GM19328 (cell line): ENCODE results near the gene MATCAP1.
A peak's percentile ranks its signal among the peaks of the same experiment; 100 is the strongest.

Source experiments
- ATAC-seq: cut with Tn5 transposase; IDR thresholded peaks from one replicate; pipeline ENCODE4 v1.9.1; 2021; ENCODE audit warnings: mild to moderate bottlenecking, moderate library complexity; ENCODE audit not compliant: unreplicated experiment

Gene MATCAP1

GRCh38 chr16:67191995-67192681 is 8.4 kb upstream of the MATCAP1 start, which contains the start of gene E2F4:
Gene E2F4 (plus strand): TSS chr16:67192155. CDS start chr16:67192228, 73 bp downstream.
- ATAC-seq, result peak; percentile 88

GRCh38 chr16:67191411-67191994 is 7.7 kb upstream of the MATCAP1 start:
- no peak for ATAC-seq

DNA sequence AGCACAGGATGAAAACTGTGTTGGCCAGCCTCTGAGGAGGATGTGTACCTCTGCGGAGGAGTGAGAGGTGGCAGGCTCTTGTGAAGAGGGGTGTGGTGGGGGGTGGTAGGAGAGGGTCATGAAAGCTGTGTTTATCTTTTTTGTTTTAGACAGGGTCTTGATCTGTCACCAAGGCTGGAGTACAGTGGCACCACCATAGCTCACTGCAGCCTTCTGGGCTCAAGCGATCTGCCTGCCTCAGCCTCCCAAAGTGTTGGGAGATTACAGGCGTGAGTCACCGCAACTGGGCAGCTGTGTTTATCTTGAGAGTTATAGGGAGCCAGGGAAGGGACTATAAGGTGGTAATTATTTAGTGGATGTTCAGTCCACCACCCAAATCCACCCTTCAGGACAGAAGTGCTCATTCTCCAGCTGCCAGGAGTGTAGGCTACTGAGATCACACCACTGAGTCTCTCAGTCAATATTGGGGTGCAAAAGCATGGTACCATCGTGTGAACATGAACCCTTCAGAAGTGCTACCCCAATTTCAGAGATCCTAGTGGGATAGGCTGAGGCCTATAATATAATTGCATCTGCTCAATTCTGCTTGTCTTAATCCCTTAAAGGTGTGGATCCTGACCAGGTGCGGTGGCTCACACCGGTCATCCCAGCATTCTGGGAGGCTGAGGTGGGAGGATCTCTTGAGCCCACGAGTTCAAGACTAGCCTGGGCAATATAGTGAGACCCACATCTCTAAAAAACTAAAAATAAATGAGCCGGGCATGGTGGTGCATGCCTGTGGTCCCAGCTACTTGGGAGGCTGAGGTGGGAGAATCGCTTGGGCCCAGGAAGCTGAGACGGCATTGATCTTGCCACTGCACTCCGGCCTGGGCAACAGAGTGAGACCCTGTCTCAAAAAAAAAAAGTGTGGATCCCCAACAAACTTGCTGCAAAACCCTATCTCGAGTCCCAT is 7.0 kb upstream of the MATCAP1 start:
- ATAC-seq, result no peak

DNA sequence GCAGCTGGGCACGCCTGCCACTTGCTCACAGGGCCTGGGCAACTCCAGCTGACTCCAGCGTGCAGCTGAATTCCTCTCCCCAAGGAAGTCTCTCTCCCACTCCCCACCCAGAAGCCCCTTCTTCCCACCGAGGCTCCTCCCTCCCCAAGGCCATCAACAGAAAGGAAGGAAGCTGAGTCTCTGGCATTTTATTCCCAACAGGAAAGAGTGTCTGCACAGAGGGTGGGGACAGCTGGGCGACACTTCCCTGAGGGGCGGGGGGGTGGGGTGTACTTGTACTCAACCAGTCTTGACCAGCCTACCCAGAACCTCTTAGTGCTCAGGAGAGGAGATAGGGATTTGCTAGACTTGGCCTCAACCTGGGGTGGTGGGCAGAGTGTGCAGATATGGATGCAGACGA is 6.3 kb upstream of the MATCAP1 start, which contains the start of gene EXOC3L1:
Gene EXOC3L1 (minus strand): TSS at position 96 of the 400 bp plus-strand sequence. CDS start 460 bp downstream, outside the sequence.
- no peak for ATAC-seq

GRCh38 chr16:67188798-67189197 is 5.0 kb upstream of the MATCAP1 start:
- ATAC-seq, result no peak

DNA sequence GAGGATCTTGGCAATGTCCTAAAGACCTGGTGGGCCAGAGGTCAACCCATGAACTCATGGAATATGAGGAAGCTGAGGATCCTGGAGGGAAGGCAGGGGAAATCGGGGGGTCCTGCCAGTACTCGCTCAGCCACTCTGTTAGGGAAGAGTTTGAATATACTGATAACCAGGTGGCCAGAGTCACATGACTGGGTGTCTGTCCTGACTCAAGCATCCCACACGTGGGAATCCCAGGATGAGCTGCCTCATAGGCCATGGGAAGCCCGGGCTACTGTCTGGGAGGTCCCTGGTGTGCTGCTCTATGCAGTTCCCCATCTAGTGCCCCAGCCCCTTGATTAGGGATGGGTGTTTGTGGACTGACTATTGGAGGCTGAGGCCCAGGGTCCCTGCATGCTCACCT is 4.6 kb upstream of the MATCAP1 start:
- no peak for ATAC-seq

GRCh38 chr16:67187175-67187890 is 3.6 kb upstream of the MATCAP1 start:
- ATAC-seq, result no peak

GRCh38 chr16:67186550-67186950 is 2.8 kb upstream of the MATCAP1 start:
- ATAC-seq, result no peak

DNA sequence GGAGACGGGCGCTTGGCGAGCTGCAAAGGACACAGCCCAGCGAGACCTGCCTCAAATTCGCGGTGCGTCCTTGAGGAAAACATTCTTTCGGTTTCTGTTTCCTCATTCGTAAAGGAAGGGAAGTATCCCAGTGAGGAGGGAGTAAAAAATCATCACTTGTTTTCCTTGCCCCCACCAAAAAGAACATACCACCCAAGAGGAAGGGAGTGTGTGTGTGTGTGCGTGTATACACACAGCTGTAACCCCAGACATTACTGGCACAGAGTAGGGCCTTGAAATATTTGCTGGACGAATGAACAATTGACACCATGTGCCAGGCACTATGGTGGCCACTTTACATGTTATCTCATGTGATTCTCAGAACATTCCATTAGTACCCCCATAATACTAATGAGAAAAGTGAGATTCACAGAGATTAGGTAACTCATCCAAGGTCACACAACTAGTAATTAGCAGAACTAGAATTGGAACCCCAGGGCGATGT is 1.9 kb upstream of the MATCAP1 start:
- no peak for ATAC-seq

- no peak for ATAC-seq
Observed at GRCh38 chr16:67184995-67185650, 1.4 kb upstream of the MATCAP1 start.

DNA sequence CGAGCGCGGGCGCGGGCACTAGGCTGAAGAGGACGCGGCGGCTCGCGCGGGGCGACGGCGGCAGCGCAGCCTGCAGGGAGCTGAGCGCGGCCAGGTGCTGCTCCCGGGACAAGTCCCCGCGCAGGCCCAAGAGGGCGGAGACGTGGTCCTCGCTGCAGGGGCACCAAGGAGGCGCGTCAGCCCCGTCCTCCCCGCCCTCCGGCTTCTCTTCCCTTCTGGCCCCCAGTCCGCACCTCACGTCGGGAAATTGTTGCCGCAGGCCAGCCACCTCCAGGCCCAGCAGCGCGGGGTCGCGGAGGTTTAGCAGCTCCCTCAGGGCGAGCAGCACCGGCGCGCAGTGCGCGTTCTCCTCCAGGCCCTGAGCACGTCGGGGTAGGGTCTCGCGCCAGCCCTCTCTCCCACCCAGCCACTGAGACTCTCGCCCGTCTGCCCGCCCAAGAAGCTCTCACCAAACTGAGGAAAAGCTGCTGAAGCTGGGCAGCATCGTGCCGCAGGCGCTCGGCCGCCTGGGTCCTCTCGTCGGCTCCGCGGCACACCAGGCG is 761 bp upstream of the MATCAP1 start:
- ATAC-seq, result no peak

DNA sequence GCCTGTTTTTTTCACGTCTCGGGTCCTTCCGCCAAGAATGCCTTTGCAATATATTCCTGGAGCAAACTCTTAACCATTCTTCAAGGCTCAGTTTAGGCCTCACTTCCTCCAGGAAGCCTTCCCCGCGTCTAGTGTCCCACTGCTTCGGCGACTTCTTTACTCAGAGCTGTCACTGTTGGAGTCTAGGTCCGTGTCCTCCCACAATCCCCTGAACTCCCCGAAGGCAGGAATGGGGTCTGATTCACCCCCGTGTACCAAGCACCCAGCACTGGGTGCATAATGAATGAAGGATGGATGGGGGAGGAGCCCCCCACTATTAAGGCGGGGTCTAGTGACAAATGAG is 508 bp downstream of the MATCAP1 start:
- ATAC-seq, result no peak

- ATAC-seq, result no peak
Observed at GRCh38 chr16:67182288-67182687, 1.5 kb downstream of the MATCAP1 start.

GRCh38 chr16:67181346-67181745 is 2.4 kb downstream of the MATCAP1 start:
- no peak for ATAC-seq

GRCh38 chr16:67180166-67180565 is 3.6 kb downstream of the MATCAP1 start:
- no peak for ATAC-seq

- ATAC-seq, result no peak
Observed at GRCh38 chr16:67179421-67180080, 4.2 kb downstream of the MATCAP1 start.

DNA sequence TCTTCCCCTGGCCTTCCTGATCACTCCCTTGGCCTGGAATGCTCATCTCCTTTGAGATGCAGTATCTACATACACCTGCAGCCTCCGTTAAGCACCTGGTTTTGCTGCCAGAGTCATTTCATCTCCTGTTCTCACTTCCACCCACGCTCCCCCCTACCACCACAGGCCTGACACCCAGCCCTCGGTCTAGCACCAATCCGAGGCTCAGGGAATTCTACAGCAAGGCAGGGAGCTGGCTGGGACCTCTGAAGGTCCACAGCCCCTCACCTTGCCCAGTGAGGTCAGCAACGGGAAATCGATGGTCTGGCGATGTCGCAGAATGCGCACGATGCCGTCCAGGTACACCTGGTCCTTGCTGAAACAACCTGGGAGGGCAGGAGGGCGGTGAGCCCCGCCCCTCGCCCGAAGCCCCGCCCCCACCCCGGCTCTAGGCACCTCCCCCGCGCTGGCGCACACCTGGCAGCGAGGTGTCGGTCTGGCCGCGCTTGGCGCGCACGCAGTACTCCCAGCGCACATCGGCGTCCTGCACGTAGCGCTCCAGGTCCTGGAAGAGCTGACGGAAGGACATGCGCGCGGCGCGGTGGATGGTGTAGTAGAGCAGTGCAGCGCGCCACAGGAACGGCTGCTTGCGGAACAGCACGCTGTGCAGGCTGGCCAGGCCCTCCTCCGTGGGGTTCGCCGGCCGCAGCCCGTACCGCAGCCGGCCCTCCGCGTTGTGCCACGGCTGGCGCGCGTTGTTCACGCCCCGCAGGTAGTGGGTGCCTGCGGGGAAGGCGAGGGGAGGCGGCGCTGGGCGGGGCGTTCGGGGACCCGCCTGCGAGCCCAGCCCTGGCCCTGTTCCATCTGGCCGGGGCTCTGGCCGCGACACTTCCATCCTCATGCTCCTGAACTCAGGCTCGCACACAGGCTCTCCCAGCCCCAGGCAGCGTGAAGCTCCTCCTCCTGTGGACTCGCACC is 5.7 kb downstream of the MATCAP1 start:
- no peak for ATAC-seq

DNA sequence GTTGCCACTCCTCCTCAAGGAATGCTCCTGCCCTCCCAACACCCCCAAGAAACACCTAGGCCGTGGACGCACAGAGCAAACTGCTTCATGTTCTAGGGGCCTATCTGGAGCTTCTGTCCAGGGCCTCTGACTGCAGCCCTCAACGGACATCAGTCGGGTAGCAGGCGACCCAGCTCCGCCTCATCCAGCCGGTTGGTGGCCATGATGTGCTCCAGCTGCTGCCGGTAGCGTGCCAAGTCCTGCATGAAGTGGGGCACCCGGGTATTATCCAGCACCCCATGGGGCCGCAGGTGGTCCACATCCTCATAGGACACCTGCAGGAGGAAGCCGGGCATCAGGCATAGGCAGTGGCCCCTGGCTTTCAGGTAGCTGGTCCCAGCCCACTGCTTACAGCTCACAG is 7.1 kb downstream of the MATCAP1 start:
- ATAC-seq, result no peak
